Fibroblast of lung (primary cell): Measurements from ENCODE around the gene COTL1.

ENCODE experiments used
- EZH2 ChIP-seq: IDR thresholded peaks from 2 replicates; pipeline ENCODE4 v1.5.1; 2012; ENCODE audit warnings: low read length, control low read depth, mild to moderate bottlenecking; ENCODE audit errors: missing control alignments
- TF ChIP-seq, protein P1 (sequence below), 2 donors: IDR thresholded peaks in 1 of 2; conservative IDR thresholded peaks in 1 of 2; 1 replicate in 1 of 2; 2 replicates in 1 of 2; pipeline ENCODE4 v1.5.1; 2011 to 2012; ENCODE audit warnings: low read length in 2 of 2, control low read depth in 1 of 2, inconsistent platforms in 1 of 2, low read depth in 1 of 2, mild to moderate bottlenecking in 1 of 2

DNA sequence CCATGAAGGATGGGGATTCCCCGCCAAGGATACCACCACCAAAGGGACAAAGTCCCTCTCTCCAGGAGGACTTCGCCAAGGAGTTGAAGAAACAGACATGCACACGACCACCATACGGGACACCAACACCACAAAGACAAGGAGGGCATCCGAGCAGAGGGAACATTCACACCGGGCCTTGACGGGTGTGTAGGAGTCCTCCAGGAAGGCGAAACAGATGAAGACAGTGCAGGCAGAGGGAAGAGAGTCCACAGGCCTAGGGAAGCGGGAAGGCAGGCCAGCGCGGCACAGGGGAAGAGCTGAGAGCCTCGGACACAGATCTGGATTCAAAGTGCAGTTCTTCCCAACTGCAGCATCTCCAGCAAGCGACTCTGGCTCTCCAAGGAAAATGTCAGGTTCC is 10.8 kb downstream of the COTL1 start:
- TF ChIP-seq, protein P1, sequence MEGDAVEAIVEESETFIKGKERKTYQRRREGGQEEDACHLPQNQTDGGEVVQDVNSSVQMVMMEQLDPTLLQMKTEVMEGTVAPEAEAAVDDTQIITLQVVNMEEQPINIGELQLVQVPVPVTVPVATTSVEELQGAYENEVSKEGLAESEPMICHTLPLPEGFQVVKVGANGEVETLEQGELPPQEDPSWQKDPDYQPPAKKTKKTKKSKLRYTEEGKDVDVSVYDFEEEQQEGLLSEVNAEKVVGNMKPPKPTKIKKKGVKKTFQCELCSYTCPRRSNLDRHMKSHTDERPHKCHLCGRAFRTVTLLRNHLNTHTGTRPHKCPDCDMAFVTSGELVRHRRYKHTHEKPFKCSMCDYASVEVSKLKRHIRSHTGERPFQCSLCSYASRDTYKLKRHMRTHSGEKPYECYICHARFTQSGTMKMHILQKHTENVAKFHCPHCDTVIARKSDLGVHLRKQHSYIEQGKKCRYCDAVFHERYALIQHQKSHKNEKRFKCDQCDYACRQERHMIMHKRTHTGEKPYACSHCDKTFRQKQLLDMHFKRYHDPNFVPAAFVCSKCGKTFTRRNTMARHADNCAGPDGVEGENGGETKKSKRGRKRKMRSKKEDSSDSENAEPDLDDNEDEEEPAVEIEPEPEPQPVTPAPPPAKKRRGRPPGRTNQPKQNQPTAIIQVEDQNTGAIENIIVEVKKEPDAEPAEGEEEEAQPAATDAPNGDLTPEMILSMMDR (conservative IDR thresholded peaks at IDR 0.05 in 1 of 2, IDR thresholded peaks at IDR 0.05 in 1 of 2; ENCODE audit: low read depth in 1 of 2, low read length in 2 of 2): no peak
- TF ChIP-seq EZH2: no peak
